NB4 (cell line): Measurements from ENCODE around the gene PEDS1.
A peak's percentile ranks its signal among the peaks of the same experiment; 100 is the strongest.

Source experiments
- DNase-seq: peaks from one replicate; pipeline ENCODE4 v3.0.0; 2010; ENCODE audit warnings: low read depth
- H3K4me3 ChIP-seq: one replicate; pipeline ENCODE4 v1.5.1; 2011; ENCODE audit warnings: mild to moderate bottlenecking, low read depth, low read length, moderate library complexity
- MYC ChIP-seq: IDR thresholded peaks from 2 replicates; pipeline ENCODE4 v1.6.1; 2011; ENCODE audit warnings: low read depth, low read length
- POLR2A ChIP-seq: IDR thresholded peaks from 2 replicates; pipeline ENCODE4 v1.6.1; 2011; ENCODE audit warnings: mild to moderate bottlenecking; ENCODE audit not compliant: insufficient read length; ENCODE audit errors: extremely low read depth
- TF ChIP-seq, protein P1 (sequence below): IDR thresholded peaks from one replicate; pipeline ENCODE4 v1.5.1; 2012; ENCODE audit warnings: low read depth, low read length
- TF ChIP-seq, protein P2 (sequence below): IDR thresholded peaks from 2 replicates; pipeline ENCODE4 v1.6.1; 2011; ENCODE audit warnings: low read depth, low read length

The PEDS1 gene

DNA sequence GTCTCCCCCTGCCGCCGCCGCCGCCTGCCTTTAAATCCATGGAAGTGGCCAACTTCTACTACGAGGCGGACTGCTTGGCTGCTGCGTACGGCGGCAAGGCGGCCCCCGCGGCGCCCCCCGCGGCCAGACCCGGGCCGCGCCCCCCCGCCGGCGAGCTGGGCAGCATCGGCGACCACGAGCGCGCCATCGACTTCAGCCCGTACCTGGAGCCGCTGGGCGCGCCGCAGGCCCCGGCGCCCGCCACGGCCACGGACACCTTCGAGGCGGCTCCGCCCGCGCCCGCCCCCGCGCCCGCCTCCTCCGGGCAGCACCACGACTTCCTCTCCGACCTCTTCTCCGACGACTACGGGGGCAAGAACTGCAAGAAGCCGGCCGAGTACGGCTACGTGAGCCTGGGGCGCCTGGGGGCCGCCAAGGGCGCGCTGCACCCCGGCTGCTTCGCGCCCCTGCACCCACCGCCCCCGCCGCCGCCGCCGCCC lies 37.6 kb upstream of the PEDS1 start:
- H3K4me3 ChIP-seq: peak overlapping the region; percentile 75
- TF ChIP-seq, protein P1, sequence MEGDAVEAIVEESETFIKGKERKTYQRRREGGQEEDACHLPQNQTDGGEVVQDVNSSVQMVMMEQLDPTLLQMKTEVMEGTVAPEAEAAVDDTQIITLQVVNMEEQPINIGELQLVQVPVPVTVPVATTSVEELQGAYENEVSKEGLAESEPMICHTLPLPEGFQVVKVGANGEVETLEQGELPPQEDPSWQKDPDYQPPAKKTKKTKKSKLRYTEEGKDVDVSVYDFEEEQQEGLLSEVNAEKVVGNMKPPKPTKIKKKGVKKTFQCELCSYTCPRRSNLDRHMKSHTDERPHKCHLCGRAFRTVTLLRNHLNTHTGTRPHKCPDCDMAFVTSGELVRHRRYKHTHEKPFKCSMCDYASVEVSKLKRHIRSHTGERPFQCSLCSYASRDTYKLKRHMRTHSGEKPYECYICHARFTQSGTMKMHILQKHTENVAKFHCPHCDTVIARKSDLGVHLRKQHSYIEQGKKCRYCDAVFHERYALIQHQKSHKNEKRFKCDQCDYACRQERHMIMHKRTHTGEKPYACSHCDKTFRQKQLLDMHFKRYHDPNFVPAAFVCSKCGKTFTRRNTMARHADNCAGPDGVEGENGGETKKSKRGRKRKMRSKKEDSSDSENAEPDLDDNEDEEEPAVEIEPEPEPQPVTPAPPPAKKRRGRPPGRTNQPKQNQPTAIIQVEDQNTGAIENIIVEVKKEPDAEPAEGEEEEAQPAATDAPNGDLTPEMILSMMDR: no peak
- TF ChIP-seq MYC: no peak
- TF ChIP-seq, protein P2, sequence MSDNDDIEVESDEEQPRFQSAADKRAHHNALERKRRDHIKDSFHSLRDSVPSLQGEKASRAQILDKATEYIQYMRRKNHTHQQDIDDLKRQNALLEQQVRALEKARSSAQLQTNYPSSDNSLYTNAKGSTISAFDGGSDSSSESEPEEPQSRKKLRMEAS: no peak
- TF ChIP-seq POLR2A: no peak
- peak; percentile 81 for DNase-seq

DNA sequence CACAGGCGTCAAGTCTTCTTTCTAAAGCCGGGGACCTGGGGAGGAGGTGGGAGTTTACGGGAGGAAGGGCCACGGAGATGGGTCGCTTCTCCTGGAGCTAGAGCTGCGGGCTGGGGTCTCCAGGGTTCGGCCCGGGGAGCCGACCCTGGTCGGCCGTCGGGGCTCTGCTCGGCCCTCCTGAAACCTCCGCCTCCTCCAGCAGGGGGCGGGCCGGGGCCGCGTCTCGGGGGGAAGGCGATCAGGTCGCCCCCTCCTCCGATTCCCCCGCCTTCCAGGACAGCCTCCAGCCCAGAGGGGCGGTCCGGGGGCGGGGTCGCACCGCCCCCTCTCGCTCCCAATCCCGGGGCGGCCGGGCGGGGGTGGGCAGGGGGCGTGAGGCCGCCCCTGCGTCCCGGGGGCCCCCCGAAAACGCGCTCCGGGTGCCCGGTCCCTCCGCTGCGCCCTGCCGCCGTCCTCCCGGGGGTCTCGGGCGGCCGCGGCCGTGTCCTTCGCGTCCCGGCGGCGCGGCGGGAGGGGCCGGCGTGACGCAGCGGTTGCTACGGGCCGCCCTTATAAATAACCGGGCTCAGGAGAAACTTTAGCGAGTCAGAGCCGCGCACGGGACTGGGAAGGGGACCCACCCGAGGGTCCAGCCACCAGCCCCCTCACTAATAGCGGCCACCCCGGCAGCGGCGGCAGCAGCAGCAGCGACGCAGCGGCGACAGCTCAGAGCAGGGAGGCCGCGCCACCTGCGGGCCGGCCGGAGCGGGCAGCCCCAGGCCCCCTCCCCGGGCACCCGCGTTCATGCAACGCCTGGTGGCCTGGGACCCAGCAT lies 36.9 kb upstream of the PEDS1 start, which contains the start of gene CEBPB:
TSS of gene CEBPB (plus strand) at position 580 of the 814 bp plus-strand sequence. CDS start at position 784, 204 bp downstream.
- peak within 1 kb of the TSS; percentile 75 for H3K4me3 ChIP-seq
- TF ChIP-seq, protein P2: 0 out of 2 replicates have a peak, but pooled peaks have one; percentile 19
- TF ChIP-seq MYC (peak; percentile 60), POLR2A (peak; percentile 64)
- TF ChIP-seq, protein P1: peak; percentile 53
- peak; percentile 90 for DNase-seq

DNA sequence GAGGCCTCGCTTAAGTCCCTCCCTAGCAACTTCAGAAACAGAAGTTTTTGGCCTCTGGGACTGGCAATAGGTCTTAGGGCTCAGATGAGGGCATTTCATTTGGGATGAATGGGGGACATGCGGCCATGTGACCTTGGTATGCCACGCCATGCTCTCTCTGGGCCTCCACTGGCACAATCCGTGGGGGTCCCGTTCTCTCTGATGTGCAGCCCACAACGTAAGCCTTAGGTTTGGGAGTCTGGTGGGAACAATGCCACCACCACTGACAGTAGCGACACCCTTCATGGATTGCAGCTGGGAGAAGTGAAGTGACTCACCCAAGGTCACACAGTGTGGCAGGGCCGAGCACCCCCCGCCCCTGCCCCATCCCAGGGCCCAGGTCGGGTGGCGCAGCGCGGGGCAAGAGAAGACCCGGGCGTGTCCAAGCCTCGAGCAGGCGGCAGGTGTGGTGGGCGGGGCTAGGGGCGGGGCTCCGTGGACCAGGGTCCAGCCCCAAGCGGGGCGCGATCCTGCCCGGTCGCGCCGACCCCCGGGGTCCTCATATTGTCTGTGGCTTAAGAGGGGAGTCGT lies 36.2 kb upstream of the PEDS1 start:
- peak; percentile 49 for DNase-seq
- TF ChIP-seq, protein P2: no peak
- TF ChIP-seq, protein P1: no peak
- TF ChIP-seq MYC: no peak
- TF ChIP-seq POLR2A: no peak
- H3K4me3 ChIP-seq: no peak overlapping the region

DNA sequence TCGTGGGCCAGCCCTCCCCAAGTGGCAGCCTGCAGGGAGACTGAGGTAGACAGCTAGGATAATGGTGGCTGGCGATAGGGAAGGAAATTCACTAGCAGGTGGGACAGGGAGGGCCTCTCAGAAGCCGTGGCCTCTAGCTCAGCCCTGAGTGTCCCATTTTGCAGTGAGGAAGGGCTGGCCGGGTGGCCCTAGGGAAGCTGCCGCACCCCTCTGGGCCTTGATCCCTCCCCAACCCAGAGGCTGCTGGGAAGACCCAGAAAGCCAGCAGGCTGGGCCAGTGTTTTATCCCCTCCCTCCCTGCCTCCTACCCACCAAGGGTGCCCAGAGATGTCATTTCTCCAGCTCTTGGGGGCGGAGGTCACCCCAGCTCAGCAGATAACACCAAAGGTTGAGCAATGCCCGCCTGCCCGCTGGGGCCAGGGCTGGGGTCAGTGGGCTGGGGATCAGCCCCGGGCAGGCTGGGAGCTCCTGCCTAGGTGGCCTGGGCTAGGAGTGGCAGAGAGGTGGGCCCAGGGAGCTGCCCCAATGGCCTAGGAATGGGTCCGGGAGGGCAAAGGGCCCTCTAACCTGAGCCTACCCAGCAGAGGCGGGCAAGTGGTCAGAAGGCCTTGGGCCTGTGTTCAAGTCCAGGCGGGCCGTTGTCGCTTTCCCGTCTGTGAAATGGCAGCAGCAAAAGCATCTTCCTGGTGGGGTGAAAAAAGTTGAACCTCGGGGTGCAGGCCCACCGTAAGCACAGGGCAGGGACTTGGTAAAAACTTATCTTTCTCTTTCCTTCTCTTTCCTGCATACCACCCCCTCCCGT lies 35.6 kb upstream of the PEDS1 start:
- DNase-seq: no peak
- H3K4me3 ChIP-seq: no peak overlapping the region
- TF ChIP-seq, protein P2: no peak
- TF ChIP-seq POLR2A (no peak), MYC (no peak)
- TF ChIP-seq, protein P1: no peak

DNA sequence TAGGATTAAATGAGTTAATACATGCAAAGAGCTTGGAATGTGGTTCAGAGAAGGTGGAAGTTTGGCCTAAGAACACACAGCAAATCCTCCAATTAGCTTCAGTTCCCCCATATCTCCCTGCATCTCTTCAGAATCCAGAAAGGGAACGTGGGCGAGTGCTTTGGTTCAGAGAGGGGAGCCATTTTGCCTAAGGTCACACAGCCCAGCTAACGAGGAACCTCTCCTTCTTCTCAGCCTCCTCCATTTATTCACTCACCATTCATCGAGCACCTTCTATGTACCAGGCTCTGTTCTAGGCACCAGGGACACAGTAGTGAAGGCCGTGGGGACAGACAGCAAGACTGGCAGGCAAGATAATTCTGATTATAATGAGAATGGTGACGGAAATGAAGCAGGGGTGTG lies 34.8 kb upstream of the PEDS1 start:
- TF ChIP-seq MYC (no peak), POLR2A (no peak)
- TF ChIP-seq, protein P1: no peak
- TF ChIP-seq, protein P2: no peak
- no peak overlapping the region for H3K4me3 ChIP-seq
- no peak for DNase-seq
